GM10847 (cell line): Measurements from ENCODE around the gene OSBPL5.

ENCODE experiments used
- POLR2A ChIP-seq: IDR thresholded peaks from 2 replicates; pipeline ENCODE4 v1.6.1; 2011; ENCODE audit not compliant: insufficient read length; ENCODE audit errors: extremely low read depth

OSBPL5 gene

GRCh38 chr11:3201112-3201581, 36.0 kb upstream of the OSBPL5 start:
- no peak for TF ChIP-seq POLR2A

- no peak for TF ChIP-seq POLR2A
Measured at GRCh38 chr11:3200388-3201111, 35.4 kb upstream of the OSBPL5 start.

GRCh38 chr11:3199537-3200295, 34.6 kb upstream of the OSBPL5 start:
- TF ChIP-seq POLR2A = no peak

GRCh38 chr11:3198815-3199214, 33.7 kb upstream of the OSBPL5 start:
- TF ChIP-seq POLR2A = no peak

GRCh38 chr11:3197878-3198528, 32.9 kb upstream of the OSBPL5 start:
- no peak for TF ChIP-seq POLR2A

GRCh38 chr11:3197044-3197695, 32.1 kb upstream of the OSBPL5 start:
- no peak for TF ChIP-seq POLR2A

GRCh38 chr11:3196161-3197043, 31.3 kb upstream of the OSBPL5 start:
- TF ChIP-seq POLR2A = no peak

GRCh38 chr11:3195251-3196160, 30.4 kb upstream of the OSBPL5 start:
- TF ChIP-seq POLR2A = no peak

- no peak for TF ChIP-seq POLR2A
Measured at GRCh38 chr11:3194016-3194816, 29.1 kb upstream of the OSBPL5 start.

- no peak for TF ChIP-seq POLR2A
Measured at GRCh38 chr11:3193373-3194015, 28.4 kb upstream of the OSBPL5 start.

GRCh38 chr11:3192511-3193372, 27.6 kb upstream of the OSBPL5 start:
- no peak for TF ChIP-seq POLR2A
